Spinal cord (tissue), 10 donors: ENCODE measurements around the gene KLKB1. TPM values are rescaled to one million over a fixed set of nuclear protein-coding genes. Genes with fewer than 3 reads are reported as not detected.
"Not testable (repeated sequence)": the region's sequence is repeated elsewhere in the genome, so short reads cannot be mapped to it uniquely, and the experiment has no call there.

Experiments used
- DNase-seq, 6 donors: peaks; one replicate each; pipeline versions ENCODE4 v3.0.0 to v3.0.0-alpha.2; 2013 to 2015; ENCODE audit warnings: low spot score in 6 of 6, low read depth in 4 of 6
- H3K27ac ChIP-seq: one replicate; pipeline ENCODE4 v1.5.1; 2013; ENCODE audit warnings: low read depth, low read length, control low read depth
- H3K27me3 ChIP-seq: one replicate; pipeline ENCODE4 v1.6.1; 2013; ENCODE audit warnings: low read length; ENCODE audit not compliant: control insufficient read depth, insufficient read depth
- H3K36me3 ChIP-seq: one replicate; pipeline ENCODE4 v1.6.1; 2013; ENCODE audit warnings: low read length; ENCODE audit not compliant: control insufficient read depth, insufficient read depth
- H3K4me1 ChIP-seq: one replicate; pipeline ENCODE4 v1.6.1; 2013; ENCODE audit warnings: low read length; ENCODE audit not compliant: control insufficient read depth, insufficient read depth
- H3K4me3 ChIP-seq: one replicate; pipeline ENCODE4 v1.5.1; 2013; ENCODE audit warnings: low read depth, low read length, control low read depth
- H3K9me3 ChIP-seq: one replicate; pipeline ENCODE4 v1.6.1; 2013; ENCODE audit warnings: low read length; ENCODE audit not compliant: control insufficient read depth, insufficient read depth
- WGBS: methylation state at CpG from one replicate; pipeline ENCODE4 v1.1.5; 2013; ENCODE audit warnings: missing lambda C conversion rate; ENCODE audit not compliant: insufficient coverage; 5-methylcytosine and 5-hydroxymethylcytosine counted together
- polyA plus RNA-seq, 2 donors: library from polyadenylated mRNA; unstranded; fragments of 120-200 nt; gene quantifications; one replicate each; pipeline ENCODE4 v1.2.1, GENCODE V29; 2013; ENCODE audit not compliant: insufficient read length in 2 of 2
- total RNA-seq, 2 donors: library from RNA; depleted of rRNA in 1 of 2; stranded (reverse); fragments of 120-200 nt in 1 of 2; fragments of >200 nt in 1 of 2; gene quantifications; one replicate each; pipeline versions ENCODE4 v1.2.3 to v1.2.4, GENCODE V29; 2013 to 2014
- donor health status: healthy.

KLKB1 gene
- total and polyA plus RNA-seq, 4 donors, result 0.90 to 23.7 (median 4.6) TPM

GRCh38 chr4:186241616-186242015 lies 14.3 kb downstream of the KLKB1 start:
- Histone ChIP-seq H3K4me3 (no peak overlapping the region), H3K36me3 (no peaks in the 10 kb centered on the region), H3K27ac (no peak overlapping the region), H3K4me1 (no peaks in the 10 kb centered on the region), H3K27me3 (no peaks in the 10 kb centered on the region), H3K9me3 (no peaks in the 10 kb centered on the region)
- WGBS, result 87% methylated on average over 2 of the region's 4 CpGs
- DNase-seq, result no peak

DNA sequence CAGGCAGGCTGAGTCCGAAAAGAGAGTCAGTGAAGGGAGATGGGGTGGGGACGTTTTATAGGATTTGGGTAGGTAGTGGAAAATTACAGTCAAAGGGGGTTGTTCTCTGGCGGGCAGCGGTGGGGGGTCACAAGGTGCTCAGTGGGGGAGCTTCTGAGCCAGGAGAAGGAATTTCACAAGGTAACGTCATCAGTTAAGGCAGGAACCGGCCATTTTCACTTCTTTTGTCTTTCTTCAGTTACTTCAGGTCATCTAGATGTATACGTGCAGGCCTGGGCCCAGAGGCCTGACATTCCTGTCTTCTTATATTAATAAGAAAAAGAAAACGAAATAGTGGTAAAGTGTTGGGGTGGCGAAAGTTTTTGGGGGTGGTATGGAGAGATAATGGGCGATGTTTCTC lies 14.7 kb downstream of the KLKB1 start:
- not testable (repeated sequence) for H3K36me3 ChIP-seq, H3K4me1 ChIP-seq, H3K27me3 ChIP-seq, H3K9me3 ChIP-seq, DNase-seq, H3K4me3 ChIP-seq, H3K27ac ChIP-seq
- 87% methylated on average over 6 of the region's 10 CpGs for WGBS

DNA sequence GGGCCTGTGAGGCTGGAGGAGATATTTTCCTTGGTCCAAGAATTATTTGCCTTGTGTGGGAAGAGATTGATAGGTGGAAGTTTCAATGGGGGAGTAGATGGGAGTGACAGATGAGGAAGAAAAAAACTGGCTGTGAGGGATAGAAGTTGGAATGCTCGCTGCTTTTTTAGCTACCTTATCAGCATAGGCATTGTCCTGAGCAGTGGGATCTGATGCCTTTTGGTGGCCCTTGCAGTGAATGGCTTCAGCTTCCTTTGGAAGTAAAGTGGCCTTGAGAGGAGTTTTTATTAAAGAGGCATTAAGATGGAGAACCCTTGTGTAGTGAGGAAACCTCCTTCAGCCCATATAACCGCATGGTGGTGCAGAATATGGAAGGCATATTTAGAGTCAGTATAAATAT lies 16.0 kb downstream of the KLKB1 start:
- no peaks in the 10 kb centered on the region for H3K9me3 ChIP-seq
- no peak overlapping the region for H3K27ac ChIP-seq
- no peaks in the 10 kb centered on the region for H3K36me3 ChIP-seq
- H3K4me1 ChIP-seq, result no peaks in the 10 kb centered on the region
- 90% methylated on average over 2 of the region's 2 CpGs for WGBS
- no peak for DNase-seq
- H3K27me3 ChIP-seq, result no peaks in the 10 kb centered on the region
- H3K4me3 ChIP-seq, result no peak overlapping the region

GRCh38 chr4:186244835-186245234 lies 17.5 kb downstream of the KLKB1 start:
- H3K9me3 ChIP-seq, result no peaks in the 10 kb centered on the region
- no peaks in the 10 kb centered on the region for H3K27me3 ChIP-seq
- WGBS, result 91% methylated on average over 5 of the region's 5 CpGs
- DNase-seq, result no peak
- no peaks in the 10 kb centered on the region for H3K4me1 ChIP-seq
- no peak overlapping the region for H3K27ac ChIP-seq
- H3K4me3 ChIP-seq, result no peak overlapping the region
- no peaks in the 10 kb centered on the region for H3K36me3 ChIP-seq

- DNase-seq, H3K36me3 ChIP-seq, H3K27ac ChIP-seq, H3K4me3 ChIP-seq, H3K9me3 ChIP-seq, H3K4me1 ChIP-seq, H3K27me3 ChIP-seq: not testable (repeated sequence)
- 92% methylated on average over 5 of the region's 9 CpGs for WGBS
Measured at GRCh38 chr4:186247062-186247752, 19.9 kb downstream of the KLKB1 start.

DNA sequence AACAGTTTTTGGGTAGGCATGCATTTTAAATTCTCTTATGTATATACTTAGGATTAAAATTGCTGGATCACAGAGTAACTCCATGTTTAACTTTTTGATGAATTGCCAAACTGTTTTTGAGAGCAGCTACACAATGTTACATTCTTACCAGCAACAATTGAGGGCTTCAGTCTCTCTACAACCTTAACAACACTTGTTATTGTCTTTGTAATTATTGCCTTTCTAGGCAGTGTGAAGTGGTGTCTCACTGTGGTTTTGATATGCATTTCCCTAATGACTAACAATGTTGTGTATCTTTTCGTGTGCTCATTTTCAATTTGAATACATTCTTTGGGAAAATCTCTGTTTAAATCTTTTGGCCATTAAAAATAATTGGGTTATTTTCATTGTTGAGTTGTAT lies 21.3 kb downstream of the KLKB1 start:
- no peaks in the 10 kb centered on the region for H3K9me3 ChIP-seq
- H3K4me3 ChIP-seq, result no peak overlapping the region
- no peak overlapping the region for H3K27ac ChIP-seq
- no peaks in the 10 kb centered on the region for H3K4me1 ChIP-seq
- peaks cover 3% of the 10 kb centered on the region for H3K36me3 ChIP-seq
- no peak for DNase-seq
- no peaks in the 10 kb centered on the region for H3K27me3 ChIP-seq
- no CpG with 5 or more reads among the region's 1 CpG for WGBS

- Histone ChIP-seq H3K36me3 (peaks cover 3% of the 10 kb centered on the region), H3K27me3 (no peaks in the 10 kb centered on the region), H3K9me3 (no peaks in the 10 kb centered on the region), H3K4me3 (no peak overlapping the region), H3K27ac (no peak overlapping the region), H3K4me1 (no peaks in the 10 kb centered on the region)
- no peak for DNase-seq
- WGBS, result 42% methylated on average over 3 of the region's 8 CpGs
Measured at GRCh38 chr4:186249785-186250754, 22.8 kb downstream of the KLKB1 start.

DNA sequence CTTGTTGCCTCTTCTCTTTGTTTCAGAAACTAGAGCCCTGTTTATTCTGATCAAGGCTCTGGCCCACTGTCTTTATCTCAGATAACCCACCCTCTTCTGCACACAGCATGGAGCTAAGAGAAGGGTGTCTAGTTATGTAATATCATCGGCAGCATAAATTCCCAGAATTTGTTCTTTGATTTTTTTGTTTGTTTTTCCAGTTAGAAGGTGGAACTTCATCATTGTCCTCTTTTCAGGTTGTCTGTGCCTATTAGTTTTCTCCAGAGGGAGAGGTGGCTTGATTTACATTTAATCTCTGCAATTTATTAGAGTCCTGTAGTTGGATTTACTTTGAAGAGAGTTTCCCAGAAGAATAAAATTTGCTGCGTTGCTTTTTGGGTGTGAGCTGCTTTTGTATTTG lies 23.5 kb downstream of the KLKB1 start:
- Histone ChIP-seq H3K4me3 (no peak overlapping the region), H3K27me3 (no peaks in the 10 kb centered on the region), H3K9me3 (no peaks in the 10 kb centered on the region), H3K4me1 (no peaks in the 10 kb centered on the region), H3K36me3 (peaks cover 3% of the 10 kb centered on the region), H3K27ac (no peak overlapping the region)
- no CpG with 5 or more reads among the region's 2 CpGs for WGBS
- no peak for DNase-seq

- no peaks in the 10 kb centered on the region for H3K4me1 ChIP-seq
- no peak overlapping the region for H3K27ac ChIP-seq
- DNase-seq, result no peak
- peaks cover 1% of the 10 kb centered on the region for H3K9me3 ChIP-seq
- 100% methylated on average over 1 of the region's 3 CpGs for WGBS
- H3K27me3 ChIP-seq, result no peaks in the 10 kb centered on the region
- no peak overlapping the region for H3K4me3 ChIP-seq
- H3K36me3 ChIP-seq, result peaks cover 3% of the 10 kb centered on the region
Measured at GRCh38 chr4:186255122-186255521, 27.8 kb downstream of the KLKB1 start.
